GM23248 (cell line): ENCODE data around the gene CLCNKB.

ENCODE experiments used
- EZH2 ChIP-seq: fragments of 200-600 bp; sonication (generic); IDR thresholded peaks from 2 replicates; pipeline ENCODE4 v1.6.1; 2018; ENCODE audit warnings: antibody characterized with exemption, mild to moderate bottlenecking; ENCODE audit not compliant: insufficient read depth, poor library complexity, severe bottlenecking
- EZH2phosphoT487 ChIP-seq: fragments of 200-600 bp; sonication (generic); IDR thresholded peaks from 2 replicates; pipeline ENCODE4 v1.6.1; 2018; ENCODE audit warnings: antibody characterized with exemption, moderate library complexity, mild to moderate bottlenecking, low read depth; ENCODE audit not compliant: insufficient read depth

- TF ChIP-seq EZH2phosphoT487 (no peak), EZH2 (no peak)
Measured at GRCh38 chr1:16088996-16089395, 45.4 kb downstream of the CLCNKB start.
